HG03196 (cell line): ENCODE results near the gene ITM2A.

ENCODE experiments used
- ATAC-seq: cut with Tn5 transposase; IDR thresholded peaks from one replicate; pipeline ENCODE4 v1.9.1; 2021; ENCODE audit not compliant: unreplicated experiment

The ITM2A gene

DNA sequence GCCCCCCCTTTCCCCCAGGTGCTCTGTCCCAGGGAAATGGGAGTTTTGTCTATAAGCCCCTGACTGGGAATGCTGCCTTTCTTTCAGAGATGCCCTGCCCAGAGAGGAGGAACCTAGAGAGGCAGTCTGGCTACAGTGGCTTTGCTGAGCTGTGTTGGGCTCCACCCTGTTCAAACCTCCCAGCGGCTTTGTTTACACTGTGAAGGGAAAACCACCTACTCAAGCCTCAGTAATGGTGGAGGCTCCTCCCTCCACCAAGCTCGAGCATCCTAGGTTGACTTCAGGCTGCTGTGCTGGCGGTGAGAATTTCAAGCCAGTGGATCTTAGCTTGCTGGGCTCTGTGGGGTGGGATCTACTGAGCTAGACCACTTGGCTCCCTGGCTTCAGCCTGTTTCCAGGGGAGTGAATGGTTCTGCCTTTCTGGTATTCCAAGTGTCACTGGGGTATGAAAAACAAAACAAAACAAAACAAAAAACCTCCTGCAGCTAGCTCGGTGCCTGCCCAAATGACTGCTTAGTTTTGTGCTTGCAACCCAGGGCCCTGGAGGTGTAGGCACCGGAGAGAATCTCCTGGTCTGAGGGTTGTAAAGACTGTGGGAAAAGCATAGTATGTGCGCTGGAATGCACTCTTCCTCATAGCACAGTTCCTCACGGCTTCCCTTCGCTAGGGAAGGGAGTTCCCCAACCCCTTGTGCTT lies 41.7 kb downstream of the ITM2A start:
- ATAC-seq, result no peak
